ENCODE measurements around the gene CASP1. TPM values are rescaled to one million over a fixed set of nuclear protein-coding genes. Genes with fewer than 3 reads are reported as not detected.

The CASP1 gene
- total RNA-seq, 1 donor from 2014 or later, result 2.7 TPM

- no peak for TF ChIP-seq CTCF (IDR thresholded peaks at IDR 0.05; ENCODE audit: unreplicated experiment)
- no peak for DNase-seq (ENCODE audit: low spot score in 2 of 2, unreplicated experiment in 2 of 2)
- peaks cover 24% of the 10 kb centered on the region for H3K36me3 Mint-ChIP-seq
- no peak overlapping the region for H3K4me3 Mint-ChIP-seq
- peaks cover 34% of the 10 kb centered on the region for H3K9me3 Mint-ChIP-seq
- no peak overlapping the region for H3K27ac Mint-ChIP-seq
- H3K27me3 Mint-ChIP-seq (ENCODE audit: low read depth), result no peaks in the 10 kb centered on the region
- H3K4me1 Mint-ChIP-seq, result peaks cover 14% of the 10 kb centered on the region
These were observed 50.1 kb downstream of the CASP1 start for GRCh38 chr11:104984808-104985207.

GRCh38 chr11:104979839-104980238 is 55.1 kb downstream of the CASP1 start:
- H3K36me3 Mint-ChIP-seq, result peaks cover 4% of the 10 kb centered on the region
- TF ChIP-seq CTCF (IDR thresholded peaks at IDR 0.05; ENCODE audit: unreplicated experiment), result no peak

More at GRCh38 chr11:104979839-104980238, 55.1 kb downstream of the CASP1 start:
- Mint-ChIP-seq H3K27me3 (ENCODE audit: low read depth) (no peaks in the 10 kb centered on the region), H3K4me3 (no peak overlapping the region), H3K27ac (peak overlapping the region; percentile 37), H3K4me1 (peaks cover 22% of the 10 kb centered on the region), H3K9me3 (peaks cover 13% of the 10 kb centered on the region)
- DNase-seq (ENCODE audit: low spot score in 2 of 2, unreplicated experiment in 2 of 2), result no peak

Other genes with a start within 250 kb of the CASP1 start
- not detected in 3 replicates for gene CASP12, start 136.7 kb downstream of the CASP1 start, total RNA-seq
- 19.0 to 21.4 TPM (median 19.4 TPM) in 3 replicates for gene CASP4, start 66.6 kb downstream of the CASP1 start, total RNA-seq
- not detected in 3 replicates for gene CASP5, start 12.0 kb downstream of the CASP1 start, total RNA-seq
- gene CARD16, start 10.2 kb upstream of the CASP1 start, total RNA-seq, result 1.5 to 2.3 TPM (median 1.6 TPM) in 3 replicates
- not detected in 3 replicates for gene CARD18, start 104.6 kb upstream of the CASP1 start, total RNA-seq

Measured in mesothelial cell of epicardium (in vitro differentiated cells).